Duodenal mucosa (tissue), 2 donors: Measurements from ENCODE around the gene TMEM120A.

Experiments
- H3K27ac ChIP-seq: one replicate; pipeline ENCODE4 v1.7.0; 2013; ENCODE audit warnings: low read depth, low read length
- H3K27me3 ChIP-seq, 2 donors: one replicate each; pipeline ENCODE4 v1.7.0; 2013; ENCODE audit warnings: low read length in 2 of 2, control low read depth in 1 of 2; ENCODE audit not compliant: insufficient read depth in 2 of 2, control insufficient read depth in 1 of 2
- H3K36me3 ChIP-seq, 2 donors: one replicate each; pipeline ENCODE4 v1.7.0; 2013; ENCODE audit warnings: low read length in 2 of 2, control low read depth in 1 of 2; ENCODE audit not compliant: insufficient read depth in 2 of 2, control insufficient read depth in 1 of 2
- H3K4me1 ChIP-seq, 2 donors: one replicate each; pipeline ENCODE4 v1.7.0; 2013; ENCODE audit warnings: low read length in 2 of 2, control low read depth in 1 of 2; ENCODE audit not compliant: insufficient read depth in 2 of 2, control insufficient read depth in 1 of 2
- H3K4me3 ChIP-seq, 2 donors: one replicate each; pipeline ENCODE4 v1.7.0; 2013; ENCODE audit warnings: low read length in 2 of 2, low read depth in 1 of 2
- H3K9ac ChIP-seq, 2 donors: one replicate each; pipeline ENCODE4 v1.7.0; 2013; ENCODE audit warnings: low read length in 2 of 2, low read depth in 1 of 2
- H3K9me3 ChIP-seq, 2 donors: one replicate each; pipeline ENCODE4 v1.7.0; 2013; ENCODE audit warnings: low read length in 2 of 2, control low read depth in 1 of 2; ENCODE audit not compliant: control insufficient read depth in 1 of 2

TMEM120A gene

DNA sequence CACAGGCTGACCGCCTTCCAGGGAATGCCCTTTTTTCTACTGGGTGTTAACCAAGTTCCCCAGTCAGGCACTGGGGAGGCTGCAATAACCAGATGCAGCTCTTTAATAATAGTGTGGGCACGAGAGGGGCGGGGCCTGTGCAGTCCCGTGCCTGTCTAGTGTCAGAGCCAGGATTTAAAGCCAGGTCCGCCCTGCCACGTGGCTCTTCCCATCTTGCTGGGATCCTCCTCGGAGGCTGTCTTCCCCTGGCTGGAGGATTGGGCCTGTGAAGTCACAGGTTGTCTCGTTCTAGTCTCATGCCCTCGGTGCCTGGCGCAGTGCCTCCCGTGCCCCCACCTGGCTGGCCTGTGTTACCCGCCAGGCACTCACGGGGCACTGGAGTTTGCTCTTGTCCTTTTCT is 25.2 kb downstream of the TMEM120A start:
- Histone ChIP-seq H3K36me3 (peaks cover 8 to 40% of the 10 kb centered on the region in 2 donors), H3K4me3 (no peak overlapping the region), H3K9ac (no peak overlapping the region), H3K27me3 (no peaks in the 10 kb centered on the region), H3K4me1 (peaks cover 27 to 28% of the 10 kb centered on the region in 2 donors), H3K27ac (no peak overlapping the region), H3K9me3 (no peaks in the 10 kb centered on the region)

GRCh38 chr7:75968561-75969001 is 25.8 kb downstream of the TMEM120A start:
- H3K4me3 ChIP-seq = no peak overlapping the region
- H3K27me3 ChIP-seq = no peaks in the 10 kb centered on the region
- H3K9ac ChIP-seq = no peak overlapping the region
- peaks cover 27 to 28% of the 10 kb centered on the region in 2 donors for H3K4me1 ChIP-seq
- no peaks in the 10 kb centered on the region for H3K9me3 ChIP-seq
- peaks cover 8 to 34% of the 10 kb centered on the region in 2 donors for H3K36me3 ChIP-seq
- H3K27ac ChIP-seq = no peak overlapping the region

- Histone ChIP-seq H3K4me3 (peak overlapping the region in 1 of 2 donors; percentile 6), H3K4me1 (peaks cover 27 to 33% of the 10 kb centered on the region in 2 donors), H3K27me3 (no peaks in the 10 kb centered on the region)
These were observed 26.4 kb downstream of the TMEM120A start for GRCh38 chr7:75968012-75968411.

GRCh38 chr7:75967487-75967997 is 26.9 kb downstream of the TMEM120A start:
- H3K27ac ChIP-seq = peak overlapping the region; percentile 15
- H3K9ac ChIP-seq = no peak overlapping the region
- H3K36me3 ChIP-seq = peaks cover 8 to 35% of the 10 kb centered on the region in 2 donors
- H3K4me1 ChIP-seq = peaks cover 27 to 34% of the 10 kb centered on the region in 2 donors
- H3K9me3 ChIP-seq = no peaks in the 10 kb centered on the region
- no peaks in the 10 kb centered on the region for H3K27me3 ChIP-seq
- H3K4me3 ChIP-seq = peak overlapping the region in 1 of 2 donors; percentile 6

More at GRCh38 chr7:75968012-75968411, 26.4 kb downstream of the TMEM120A start:
- H3K9ac ChIP-seq = no peak overlapping the region
- no peak overlapping the region for H3K27ac ChIP-seq
- no peaks in the 10 kb centered on the region for H3K9me3 ChIP-seq
- H3K36me3 ChIP-seq = peaks cover 8 to 32% of the 10 kb centered on the region in 2 donors

DNA sequence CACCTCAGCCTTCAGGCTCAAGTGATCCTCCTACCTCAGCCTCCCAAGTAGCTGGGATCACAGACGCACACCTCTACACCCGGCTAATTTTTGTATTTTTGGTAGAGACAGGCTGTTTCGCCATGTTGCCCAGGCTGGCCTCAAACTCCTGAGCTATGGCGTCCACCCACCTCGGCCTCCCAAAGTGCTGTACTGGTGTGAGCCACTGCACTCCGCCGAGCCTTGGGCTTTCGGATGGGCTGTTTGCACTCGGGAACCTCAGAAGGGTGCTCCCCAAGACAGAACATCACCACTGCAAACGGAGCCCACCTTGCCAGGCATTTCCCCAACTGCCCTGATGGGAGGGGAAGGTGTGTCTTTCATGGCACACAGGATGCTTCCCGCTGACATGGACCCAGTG is 27.3 kb downstream of the TMEM120A start:
- Histone ChIP-seq H3K4me1 (peaks cover 24 to 30% of the 10 kb centered on the region in 2 donors), H3K27ac (peak overlapping the region; percentile 15), H3K36me3 (peaks cover 8 to 33% of the 10 kb centered on the region in 2 donors), H3K9me3 (no peaks in the 10 kb centered on the region), H3K4me3 (no peak overlapping the region), H3K27me3 (no peaks in the 10 kb centered on the region), H3K9ac (no peak overlapping the region)

GRCh38 chr7:75966190-75966961 is 28.0 kb downstream of the TMEM120A start:
- Histone ChIP-seq H3K4me3 (peak overlapping the region in 1 of 2 donors; percentile 21), H3K9ac (peak overlapping the region in 1 of 2 donors; percentile 22), H3K9me3 (no peaks in the 10 kb centered on the region), H3K36me3 (peaks cover 8 to 35% of the 10 kb centered on the region in 2 donors), H3K27me3 (no peaks in the 10 kb centered on the region), H3K4me1 (peaks cover 17 to 23% of the 10 kb centered on the region in 2 donors), H3K27ac (peak overlapping the region; percentile 70)

- peak overlapping the region; percentile 70 for H3K27ac ChIP-seq
- no peak overlapping the region for H3K4me3 ChIP-seq
- H3K4me1 ChIP-seq = peaks cover 14 to 20% of the 10 kb centered on the region in 2 donors
- no peaks in the 10 kb centered on the region for H3K27me3 ChIP-seq
- H3K9me3 ChIP-seq = no peaks in the 10 kb centered on the region
- peaks cover 8 to 35% of the 10 kb centered on the region in 2 donors for H3K36me3 ChIP-seq
- no peak overlapping the region for H3K9ac ChIP-seq
These were observed 28.8 kb downstream of the TMEM120A start for GRCh38 chr7:75965617-75966016.

DNA sequence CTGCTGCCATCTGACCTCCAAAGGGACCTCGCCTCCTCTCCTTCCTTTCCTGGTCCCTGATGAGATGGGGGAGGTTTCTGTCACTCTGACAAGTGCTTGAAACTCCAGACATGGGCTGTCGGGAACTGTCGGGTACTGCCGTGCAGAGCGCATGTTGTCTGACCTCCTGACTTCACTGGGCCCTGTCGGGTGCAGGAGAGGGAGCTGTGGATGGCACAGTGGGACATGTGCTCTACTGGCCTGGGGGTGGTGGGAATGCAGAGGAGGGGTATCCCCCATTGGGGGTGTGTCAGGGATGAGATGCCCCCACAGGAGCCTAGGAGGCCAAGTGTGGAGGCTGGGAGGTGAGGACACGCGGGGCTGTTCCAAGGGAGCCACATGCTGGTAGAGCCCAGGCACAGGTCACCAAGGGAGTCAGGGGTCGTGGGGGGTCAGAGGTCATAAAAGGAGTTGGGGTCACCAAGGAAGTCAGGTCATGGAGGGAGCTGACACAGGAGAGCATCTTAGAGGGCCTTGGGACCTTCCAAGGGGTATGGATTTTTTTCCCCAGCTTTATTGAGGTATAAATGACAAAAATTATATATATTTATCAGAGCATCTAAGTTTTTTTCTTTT is 30.9 kb downstream of the TMEM120A start:
- Histone ChIP-seq H3K9ac (no peak overlapping the region), H3K4me1 (peaks cover 19 to 28% of the 10 kb centered on the region in 2 donors), H3K27me3 (no peaks in the 10 kb centered on the region), H3K9me3 (no peaks in the 10 kb centered on the region), H3K36me3 (peaks cover 8 to 43% of the 10 kb centered on the region in 2 donors), H3K27ac (peak overlapping the region; percentile 44), H3K4me3 (no peak overlapping the region)

DNA sequence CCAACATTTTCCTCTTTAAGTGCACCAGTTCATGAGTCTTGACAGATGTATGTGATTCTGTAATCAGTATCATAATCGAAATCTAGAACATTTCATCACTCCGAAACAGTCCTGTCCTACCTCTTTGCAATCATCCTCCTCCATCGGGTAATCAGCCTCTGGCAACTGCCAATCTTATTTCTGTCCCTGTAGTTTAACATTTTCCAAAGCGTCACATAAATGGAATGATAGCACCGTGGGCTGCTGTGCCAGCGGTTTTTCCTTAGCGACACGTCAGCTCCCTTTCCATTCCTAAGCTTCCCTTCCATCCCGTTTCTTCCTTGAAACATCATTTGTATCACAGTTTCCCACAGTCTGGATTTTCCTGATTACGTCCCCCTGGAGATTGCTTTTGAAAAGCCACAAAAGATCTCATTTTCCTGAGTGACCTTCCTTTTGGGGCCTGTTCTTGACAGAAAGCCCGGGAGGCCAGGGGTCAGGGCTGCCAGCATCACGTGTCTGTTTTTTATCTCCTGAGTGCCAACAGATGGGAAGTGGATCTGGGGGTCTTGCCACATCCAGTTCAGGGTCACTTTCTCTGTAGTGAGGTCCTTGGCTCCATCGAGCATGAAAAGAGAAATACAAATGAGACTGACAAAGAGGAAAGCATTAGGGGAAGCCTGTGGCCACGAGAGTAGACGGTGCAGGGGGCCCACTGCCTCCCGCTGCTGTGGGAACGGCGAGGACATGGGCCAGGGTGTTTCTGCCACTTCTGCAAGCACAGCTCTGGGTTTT is 31.6 kb downstream of the TMEM120A start:
- Histone ChIP-seq H3K9ac (no peak overlapping the region), H3K36me3 (peaks cover 8 to 42% of the 10 kb centered on the region in 2 donors), H3K4me3 (no peak overlapping the region), H3K4me1 (peaks cover 20 to 30% of the 10 kb centered on the region in 2 donors), H3K27ac (peak overlapping the region; percentile 28), H3K9me3 (no peaks in the 10 kb centered on the region), H3K27me3 (no peaks in the 10 kb centered on the region)
